OCI-LY7 (cell line): ENCODE measurements around the gene GAST. TPM values are rescaled to one million over a fixed set of nuclear protein-coding genes. Genes with fewer than 3 reads are reported as not detected.

ENCODE experiments used
- BruUV-seq: library from RNA; stranded (reverse); fragments of 400-500 nt; replicated peaks from 2 replicates; lab custom pipeline; 2021; lab: Mats Ljungman, UMichigan
- CTCF ChIA-PET: fragments of 300-600 bp; sonication (Branson Sonifier 250); formaldehyde crosslinking; loops from one replicate; lab custom pipeline; 2022; ENCODE audit warnings: antibody characterized with exemption; ENCODE audit not compliant: unreplicated experiment; lab: Charles Lee
- POLR2A ChIA-PET: fragments of 300-600 bp; sonication (Branson Sonifier 250); formaldehyde crosslinking; loops from one replicate; lab custom pipeline; 2022; ENCODE audit warnings: antibody characterized with exemption; lab: Charles Lee
- DNase-seq: peaks from one replicate; pipeline ENCODE4 v3.0.0-alpha.2; 2015; ENCODE audit warnings: low spot score
- H2AFZ ChIP-seq: fragments of 200-600 bp; sonication (generic), shearing (Covaris generic); 2 replicates; pipeline ENCODE4 v1.6.1; 2014; ENCODE audit warnings: mild to moderate bottlenecking, antibody characterized with exemption, low read length, moderate library complexity
- H3K27ac ChIP-seq: fragments of 200-600 bp; sonication (generic); 2 replicates; pipeline ENCODE4 v1.5.1; 2014; ENCODE audit warnings: mixed run types, low read depth, mild to moderate bottlenecking, moderate library complexity, low read length, inconsistent platforms; ENCODE audit not compliant: poor library complexity, severe bottlenecking
- H3K36me3 ChIP-seq: fragments of 200-600 bp; sonication (generic); 2 replicates; pipeline ENCODE4 v1.6.1; 2014; ENCODE audit warnings: mild to moderate bottlenecking, antibody characterized with exemption, low read length, moderate library complexity, mixed read lengths; ENCODE audit not compliant: insufficient read depth
- H3K4me1 ChIP-seq: fragments of 200-600 bp; sonication (generic); 2 replicates; pipeline ENCODE4 v1.5.1; 2014; ENCODE audit warnings: mild to moderate bottlenecking, low read length; ENCODE audit not compliant: insufficient read depth, poor library complexity, severe bottlenecking
- H3K4me2 ChIP-seq: fragments of 200-600 bp; sonication (generic); 2 replicates; pipeline ENCODE4 v1.6.1; 2014; ENCODE audit warnings: mild to moderate bottlenecking, low read length
- H3K4me3 ChIP-seq: fragments of 200-600 bp; sonication (generic); 2 replicates; pipeline ENCODE4 v1.5.1; 2014; ENCODE audit warnings: mild to moderate bottlenecking, low read depth, low read length; ENCODE audit not compliant: poor library complexity, severe bottlenecking
- H3K79me2 ChIP-seq: fragments of 200-600 bp; sonication (generic); 2 replicates; pipeline ENCODE4 v1.6.1; 2016; ENCODE audit warnings: low read depth, mild to moderate bottlenecking, low read length, moderate library complexity, mixed read lengths; ENCODE audit not compliant: insufficient read depth
- H3K9me2 ChIP-seq: fragments of 200-600 bp; sonication (generic); 2 replicates; pipeline ENCODE4 v1.6.1; 2016; ENCODE audit warnings: mild to moderate bottlenecking, low read length, mixed read lengths; ENCODE audit not compliant: insufficient read depth
- H3K9me3 ChIP-seq: fragments of 200-600 bp; sonication (generic); 2 replicates; pipeline ENCODE4 v1.6.1; 2014; ENCODE audit warnings: mild to moderate bottlenecking, mixed run types, low read length, mixed read lengths
- H4K20me1 ChIP-seq: fragments of 200-600 bp; sonication (generic); 2 replicates; pipeline ENCODE4 v1.6.1; 2014; ENCODE audit warnings: mild to moderate bottlenecking, antibody characterized with exemption, low read length, moderate library complexity, mixed read lengths; ENCODE audit not compliant: insufficient read depth
- EZH2phosphoT487 ChIP-seq: fragments of 200-600 bp; sonication (generic); IDR thresholded peaks from 2 replicates; pipeline ENCODE4 v1.6.1; 2018; ENCODE audit warnings: low read depth, borderline replicate concordance, mild to moderate bottlenecking, mixed run types, antibody characterized with exemption, low read length, moderate library complexity, mixed read lengths
- intact Hi-C: fragments of 100-400 bp; cut with micrococcal nuclease; formaldehyde crosslinking; loops from one replicate; pipeline ENCODE4 v1.10.0; 2022; ENCODE audit not compliant: unreplicated experiment
- total RNA-seq, 2 experiments: library from RNA; depleted of rRNA in 1 of 2; stranded (reverse); fragments of >200 nt in 1 of 2; shearing (Covaris generic) in 1 of 2; gene quantifications; 2 replicates each; pipeline ENCODE4 v1.2.3, GENCODE V29; 2014 to 2022
- TF ChIP-seq, protein P1 (sequence below): fragments of 200-600 bp; sonication (generic); conservative IDR thresholded peaks from 2 replicates; pipeline ENCODE4 v1.5.1; 2014; ENCODE audit warnings: mild to moderate bottlenecking, antibody characterized with exemption, low read length, moderate library complexity, mixed read lengths

The GAST gene
- total RNA-seq, 2 experiments from 2014 or later: not detected

DNA sequence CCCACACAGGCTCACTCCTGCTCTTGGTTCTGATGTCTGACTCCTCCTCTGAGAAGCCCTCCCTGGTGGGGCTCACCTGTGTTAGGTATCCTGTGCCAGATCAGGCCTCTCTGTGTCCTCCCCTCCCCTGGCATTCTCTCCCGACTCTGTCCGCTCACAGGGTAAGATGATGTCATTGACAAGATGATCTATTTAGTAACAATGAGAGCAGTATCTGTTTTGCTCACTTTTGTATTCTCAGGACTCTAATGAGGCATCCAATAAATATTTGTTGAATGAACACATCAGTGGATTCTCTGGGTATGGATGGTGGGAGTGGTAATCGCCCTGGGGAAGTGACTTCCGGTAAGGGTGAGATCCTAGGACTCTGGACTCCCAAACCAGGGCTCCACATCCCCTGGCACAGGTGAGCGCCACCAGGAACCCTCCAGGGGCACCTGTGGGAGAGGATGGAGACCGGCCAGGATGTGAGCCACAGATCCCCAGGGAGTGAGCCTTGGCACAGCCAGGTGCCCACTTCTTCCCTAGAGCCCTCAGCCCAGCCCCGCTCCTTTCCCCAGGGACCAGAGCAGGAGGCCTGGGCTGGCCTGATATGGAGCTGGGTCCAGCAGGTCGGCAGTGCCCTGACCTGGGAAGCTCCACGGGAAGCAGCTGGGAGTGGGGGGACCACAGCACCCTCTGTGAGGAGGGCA lies 27.7 kb downstream of the GAST start:
- intact Hi-C loops: loop anchor here (5.0 to 10.0 kb wide), 2 partner anchors 127 to 375 kb away; partner anchors contain the start of genes DHX58 and KLHL11
- Histone ChIP-seq H3K9me2 (no peaks in the 10 kb centered on the region), H3K9me3 (no peaks in the 10 kb centered on the region), H2AFZ (no peak overlapping the region), H3K4me3 (no peak overlapping the region), H3K4me1 (peaks cover 4% of the 10 kb centered on the region), H3K27ac (no peak overlapping the region), H3K4me2 (no peak overlapping the region), H3K36me3 (no peaks in the 10 kb centered on the region), H3K79me2 (no peaks in the 10 kb centered on the region), H4K20me1 (no peaks in the 10 kb centered on the region)
- ChIA-PET POLR2A (no interaction called here), CTCF (no interaction called here)
- DNase-seq: no peak
- BruUV-seq: no TSS peak
- no peak for TF ChIP-seq EZH2phosphoT487
- TF ChIP-seq, protein P1, sequence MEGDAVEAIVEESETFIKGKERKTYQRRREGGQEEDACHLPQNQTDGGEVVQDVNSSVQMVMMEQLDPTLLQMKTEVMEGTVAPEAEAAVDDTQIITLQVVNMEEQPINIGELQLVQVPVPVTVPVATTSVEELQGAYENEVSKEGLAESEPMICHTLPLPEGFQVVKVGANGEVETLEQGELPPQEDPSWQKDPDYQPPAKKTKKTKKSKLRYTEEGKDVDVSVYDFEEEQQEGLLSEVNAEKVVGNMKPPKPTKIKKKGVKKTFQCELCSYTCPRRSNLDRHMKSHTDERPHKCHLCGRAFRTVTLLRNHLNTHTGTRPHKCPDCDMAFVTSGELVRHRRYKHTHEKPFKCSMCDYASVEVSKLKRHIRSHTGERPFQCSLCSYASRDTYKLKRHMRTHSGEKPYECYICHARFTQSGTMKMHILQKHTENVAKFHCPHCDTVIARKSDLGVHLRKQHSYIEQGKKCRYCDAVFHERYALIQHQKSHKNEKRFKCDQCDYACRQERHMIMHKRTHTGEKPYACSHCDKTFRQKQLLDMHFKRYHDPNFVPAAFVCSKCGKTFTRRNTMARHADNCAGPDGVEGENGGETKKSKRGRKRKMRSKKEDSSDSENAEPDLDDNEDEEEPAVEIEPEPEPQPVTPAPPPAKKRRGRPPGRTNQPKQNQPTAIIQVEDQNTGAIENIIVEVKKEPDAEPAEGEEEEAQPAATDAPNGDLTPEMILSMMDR: no peak

GRCh38 chr17:41740506-41740905 lies 28.4 kb downstream of the GAST start:
- Histone ChIP-seq H3K27ac (no peak overlapping the region), H3K4me1 (peaks cover 4% of the 10 kb centered on the region), H4K20me1 (no peaks in the 10 kb centered on the region), H2AFZ (no peak overlapping the region), H3K79me2 (no peaks in the 10 kb centered on the region), H3K9me3 (no peaks in the 10 kb centered on the region), H3K4me3 (no peak overlapping the region), H3K9me2 (no peaks in the 10 kb centered on the region), H3K4me2 (no peak overlapping the region), H3K36me3 (no peaks in the 10 kb centered on the region)
- intact Hi-C loops: no loop called here
- CTCF ChIA-PET: no interaction called here
- no peak for DNase-seq
- BruUV-seq: no TSS peak
- POLR2A ChIA-PET: no interaction called here
- TF ChIP-seq EZH2phosphoT487: no peak
- TF ChIP-seq, protein P1: no peak

GRCh38 chr17:41741709-41742108 lies 29.6 kb downstream of the GAST start:
- intact Hi-C loops: no loop called here
- ChIA-PET POLR2A (no interaction called here), CTCF (interaction anchor here (0.6 kb wide), 1 partner anchor 1317 kb away, joined by 3 read pairs; no protein-coding TSS in a partner anchor)
- H3K4me2 ChIP-seq: no peak overlapping the region
- H4K20me1 ChIP-seq: no peaks in the 10 kb centered on the region
- no peak overlapping the region for H3K27ac ChIP-seq
- H3K4me3 ChIP-seq: no peak overlapping the region
- no peaks in the 10 kb centered on the region for H3K9me2 ChIP-seq
- no peak for DNase-seq
- no peak for TF ChIP-seq EZH2phosphoT487
- TF ChIP-seq, protein P1: no peak
- H3K4me1 ChIP-seq: peaks cover 4% of the 10 kb centered on the region
- no peaks in the 10 kb centered on the region for H3K79me2 ChIP-seq
- no TSS peak for BruUV-seq
- no peak overlapping the region for H2AFZ ChIP-seq
- H3K9me3 ChIP-seq: no peaks in the 10 kb centered on the region
- no peaks in the 10 kb centered on the region for H3K36me3 ChIP-seq
